Kidney (tissue), 22 donors: ENCODE measurements around the gene JHY. TPM values are rescaled to one million over a fixed set of nuclear protein-coding genes. Genes with fewer than 3 reads are reported as not detected.

ENCODE experiments used
- DNase-seq, 5 donors: peaks; one replicate each; pipeline ENCODE4 v3.0.0-alpha.2; 2013 to 2020
- FAIRE-seq: peaks from 2 replicates; lab custom pipeline; 2012; peaks lifted over from hg19 to GRCh38; lab: Jason Lieb, UNC
- H3K27ac ChIP-seq, 2 donors: one replicate each; pipeline ENCODE4 v1.7.0; 2013; ENCODE audit warnings: low read depth in 2 of 2, low read length in 2 of 2, inconsistent platforms in 1 of 2
- H3K27me3 ChIP-seq: one replicate; pipeline ENCODE4 v1.7.1; 2013; ENCODE audit warnings: low read length, inconsistent platforms; ENCODE audit not compliant: control insufficient read depth, insufficient read depth
- H3K36me3 ChIP-seq, 3 donors: one replicate each; pipeline versions ENCODE4 v1.7.0 to v1.7.1; 2013; ENCODE audit warnings: low read length in 3 of 3, control low read depth in 1 of 3, inconsistent platforms in 1 of 3; ENCODE audit not compliant: insufficient read depth in 3 of 3, control insufficient read depth in 2 of 3
- H3K4me1 ChIP-seq, 3 donors: one replicate each; pipeline versions ENCODE4 v1.7.0 to v1.7.1; 2013; ENCODE audit warnings: low read length in 3 of 3, inconsistent platforms in 1 of 3, low read depth in 1 of 3; ENCODE audit not compliant: control insufficient read depth in 2 of 3, insufficient read depth in 2 of 3
- H3K4me3 ChIP-seq, 3 donors: one replicate each; pipeline versions ENCODE4 v1.7.0 to v1.8.1; 2013; ENCODE audit warnings: low read length in 3 of 3, control low read depth in 1 of 3, inconsistent platforms in 1 of 3
- H3K9ac ChIP-seq, 3 donors: one replicate each; pipeline versions ENCODE4 v1.7.0 to v1.7.1; 2013; ENCODE audit warnings: low read length in 3 of 3, control low read depth in 1 of 3, inconsistent platforms in 1 of 3
- H3K9me3 ChIP-seq, 3 donors: one replicate each; pipeline versions ENCODE4 v1.7.0 to v1.7.1; 2013; ENCODE audit warnings: low read length in 3 of 3, control low read depth in 1 of 3, inconsistent platforms in 1 of 3; ENCODE audit not compliant: control insufficient read depth in 2 of 3, insufficient read depth in 1 of 3
- intact Hi-C: fragments of 100-400 bp; cut with DNase I; formaldehyde crosslinking; loops from one replicate; pipeline ENCODE4 v1.11.1; 2022
- long read RNA-seq, 10 donors: library from polyadenylated mRNA in 1 of 10; unstranded in 1 of 10; transcript quantifications; one replicate each; pipeline ENCODE4 v2.0.0 and lab custom pipeline, GENCODE V29; 2021 to 2026
- polyA plus RNA-seq: library from polyadenylated mRNA; stranded (reverse); fragments of 350-450 nt; fragmentation: Illumina TruSeq; extraction: RNeasy Lipid Tissue Mini Kit (QIAGEN cat#74804); gene quantifications from one replicate; pipeline ENCODE4 v1.2.3, GENCODE V29; 2014; ENCODE audit warnings: low read depth, low replicate concordance; ENCODE audit not compliant: insufficient read depth
- total RNA-seq: library from RNA; stranded (reverse); fragmentation: NEBNext Ultra II Directional; extraction: Animal tissue kit (Norgen Biotek cat#: 25700); gene quantifications from one replicate; pipeline ENCODE4 v1.2.1, GENCODE V29; 2021
- TF ChIP-seq, protein P1 (sequence below): IDR thresholded peaks from 3 replicates; pipeline ENCODE4 v1.5.1; 2012; ENCODE audit warnings: mild to moderate bottlenecking, moderate library complexity, borderline replicate concordance; ENCODE audit not compliant: insufficient read depth; ENCODE audit errors: extremely low read depth
- donor health status: control.
- donor health status: control.
- donor health status: control.
- donor health status: control.
- donor health status: control.
- donor health status: DM: yes; HTN: yes; CAD: no.
- donor health status: Normal renal cell carcinoma (clear cell type).

JHY gene
- total RNA-seq (13.6 TPM), polyA plus RNA-seq (4.8 TPM)
- long read RNA-seq, donor 1, partial matches to known transcripts, result 0 of 2 reads
- long read RNA-seq, donor 1, other reads (novel, unspliced or antisense), result 0 of 2 reads
- long read RNA-seq, donor 2, partial matches to known transcripts, result 0 of 1 reads
- long read RNA-seq, donor 2, other reads (novel, unspliced or antisense), result 0 of 1 reads
- long read RNA-seq, donor 3, partial matches to known transcripts, result 0 of 1 reads
- long read RNA-seq, donor 3, other reads (novel, unspliced or antisense), result 0 of 1 reads
- long read RNA-seq, donor 4, partial matches to known transcripts, result 0 of 1 reads
- long read RNA-seq, donor 4, other reads (novel, unspliced or antisense), result 0 of 1 reads
- long read RNA-seq, donor 5, result 0 reads
- long read RNA-seq, donor 6, result 0 reads
- long read RNA-seq, donor 7, partial matches to known transcripts, result 8 of 20 reads
- long read RNA-seq, donor 7, other reads (novel, unspliced or antisense), result 7 of 20 reads
- long read RNA-seq, donor 8, partial matches to known transcripts, result 0 of 2 reads
- long read RNA-seq, donor 8, other reads (novel, unspliced or antisense), result 0 of 2 reads
- long read RNA-seq, donor 9, result 0 reads
- long read RNA-seq, donor 10, result 0 reads

DNA sequence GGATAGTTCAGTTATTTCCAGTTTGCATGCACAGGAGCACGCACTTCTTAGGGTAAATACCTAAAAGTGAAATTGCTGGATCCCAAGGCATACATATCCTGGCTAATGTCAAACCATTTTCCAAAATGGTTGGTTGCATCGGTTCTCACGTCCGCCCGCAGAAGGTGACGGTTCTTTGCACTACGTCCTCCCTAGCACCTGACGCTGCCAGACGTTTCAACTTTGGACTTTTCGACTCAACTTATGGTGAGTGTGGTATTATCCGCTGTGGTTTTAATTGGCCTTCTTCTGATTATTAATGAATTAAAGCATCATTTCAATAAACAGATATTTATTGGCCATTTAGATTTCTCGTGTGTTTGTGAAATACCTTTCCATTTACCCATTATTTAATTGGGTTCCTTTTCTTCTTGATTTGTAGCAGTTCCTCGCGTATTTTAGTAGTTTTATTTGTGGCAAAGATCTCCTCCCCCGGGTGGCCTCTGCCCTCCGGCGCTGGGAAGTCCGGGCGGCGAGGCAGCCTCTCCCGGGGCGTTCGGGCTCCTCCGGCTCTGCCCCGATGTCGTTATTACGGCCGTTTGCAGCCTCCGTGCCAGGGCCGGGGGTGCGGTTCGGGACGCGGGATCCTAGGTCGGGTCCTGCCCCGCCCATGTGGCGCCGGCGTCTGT is at the start of gene JHY:
Gene JHY (plus strand): TSS at position 571 of the 668 bp plus-strand sequence. CDS start 3,091 bp downstream, outside the sequence.
- Histone ChIP-seq H3K9me3 (no peaks in the 10 kb centered on the region), H3K9ac (peak within 1 kb of the TSS; percentile 52 to 86 (median 66)), H3K27me3 (no peaks in the 10 kb centered on the region), H3K4me1 (peaks cover 0 to 9% (median 5%) of the 10 kb centered on the region in 3 donors), H3K4me3 (peak within 1 kb of the TSS; percentile 70 to 73 (median 70)), H3K36me3 (no peaks in the 10 kb centered on the region), H3K27ac (peak within 1 kb of the TSS; percentile 85 to 91)
- FAIRE-seq, result no peak
- TF ChIP-seq, protein P1, sequence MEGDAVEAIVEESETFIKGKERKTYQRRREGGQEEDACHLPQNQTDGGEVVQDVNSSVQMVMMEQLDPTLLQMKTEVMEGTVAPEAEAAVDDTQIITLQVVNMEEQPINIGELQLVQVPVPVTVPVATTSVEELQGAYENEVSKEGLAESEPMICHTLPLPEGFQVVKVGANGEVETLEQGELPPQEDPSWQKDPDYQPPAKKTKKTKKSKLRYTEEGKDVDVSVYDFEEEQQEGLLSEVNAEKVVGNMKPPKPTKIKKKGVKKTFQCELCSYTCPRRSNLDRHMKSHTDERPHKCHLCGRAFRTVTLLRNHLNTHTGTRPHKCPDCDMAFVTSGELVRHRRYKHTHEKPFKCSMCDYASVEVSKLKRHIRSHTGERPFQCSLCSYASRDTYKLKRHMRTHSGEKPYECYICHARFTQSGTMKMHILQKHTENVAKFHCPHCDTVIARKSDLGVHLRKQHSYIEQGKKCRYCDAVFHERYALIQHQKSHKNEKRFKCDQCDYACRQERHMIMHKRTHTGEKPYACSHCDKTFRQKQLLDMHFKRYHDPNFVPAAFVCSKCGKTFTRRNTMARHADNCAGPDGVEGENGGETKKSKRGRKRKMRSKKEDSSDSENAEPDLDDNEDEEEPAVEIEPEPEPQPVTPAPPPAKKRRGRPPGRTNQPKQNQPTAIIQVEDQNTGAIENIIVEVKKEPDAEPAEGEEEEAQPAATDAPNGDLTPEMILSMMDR, result no peak
- intact Hi-C loops, result no loop called here
- DNase-seq, result peak in 3 of 5 donors; percentile 54 to 74 (median 69)

DNA sequence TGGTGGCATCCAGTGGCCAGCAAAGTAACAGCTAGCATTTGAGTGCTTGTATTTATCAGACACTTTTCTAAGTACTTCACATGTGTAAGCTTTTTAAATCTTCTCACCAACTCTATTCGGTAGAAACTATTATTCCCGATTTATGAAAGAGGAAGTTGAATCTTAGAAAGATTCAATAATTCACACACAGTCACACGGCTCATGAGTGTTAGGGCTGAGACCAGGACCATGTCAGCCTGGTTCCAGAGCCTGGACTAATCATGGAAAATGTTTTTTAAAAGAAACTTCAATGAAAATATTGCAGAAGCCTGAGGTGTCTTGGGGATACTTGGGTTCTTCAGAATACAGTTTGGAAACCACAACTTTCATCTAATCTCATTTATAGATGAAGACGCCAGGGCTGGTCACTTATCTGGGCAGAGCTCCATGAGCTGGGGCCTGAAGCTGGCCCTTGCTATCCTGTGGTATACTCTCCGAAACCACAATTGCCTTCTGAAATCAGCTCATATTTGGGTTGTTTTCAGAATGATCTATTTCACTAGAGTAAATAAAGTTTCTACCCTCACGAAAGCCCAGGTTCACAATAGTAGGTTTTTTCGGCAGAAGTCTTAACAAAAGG is 48.6 kb upstream of the JHY start:
- intact Hi-C loops, result no loop called here
- Histone ChIP-seq H3K27ac (no peak overlapping the region), H3K36me3 (no peaks in the 10 kb centered on the region), H3K9ac (no peak overlapping the region), H3K9me3 (no peaks in the 10 kb centered on the region), H3K27me3 (no peaks in the 10 kb centered on the region), H3K4me3 (no peak overlapping the region), H3K4me1 (no peaks in the 10 kb centered on the region)
- DNase-seq (no peak), FAIRE-seq (no peak)
- TF ChIP-seq, protein P1, result no peak

DNA sequence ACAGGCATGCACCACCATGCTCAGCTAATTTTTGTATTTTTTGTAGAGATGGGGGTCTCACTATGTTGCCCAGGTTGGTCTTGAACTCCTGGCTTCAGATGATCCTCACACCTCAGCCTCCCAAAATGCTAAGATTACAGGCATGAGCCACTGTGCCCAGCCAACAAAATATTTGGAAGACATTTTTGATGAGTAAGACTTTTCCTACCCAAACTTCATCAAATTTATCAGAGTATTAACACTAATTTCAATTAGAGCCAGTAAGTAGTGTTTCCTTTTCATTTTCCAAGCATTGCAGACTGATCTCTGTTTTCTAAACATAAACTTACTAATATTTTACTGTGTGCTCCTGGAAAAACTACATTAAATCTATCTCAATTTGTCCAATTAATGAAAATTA is 45.6 kb upstream of the JHY start:
- Histone ChIP-seq H3K36me3 (no peaks in the 10 kb centered on the region), H3K9me3 (no peaks in the 10 kb centered on the region), H3K4me1 (no peaks in the 10 kb centered on the region), H3K27me3 (no peaks in the 10 kb centered on the region), H3K27ac (no peak overlapping the region), H3K9ac (no peak overlapping the region), H3K4me3 (no peak overlapping the region)
- DNase-seq, result no peak
- FAIRE-seq, result no peak
- TF ChIP-seq, protein P1, result no peak
- intact Hi-C loops, result no loop called here
